Measurements from ENCODE around the gene PIWIL1.

GRCh38 chr12:130369816-130370215, 32.1 kb downstream of the PIWIL1 start:
- TF ChIP-seq CTCF (IDR thresholded peaks at IDR 0.05): no peak
- TF ChIP-seq EP300 (IDR thresholded peaks at IDR 0.05): no peak
- TF ChIP-seq POLR2AphosphoS5 (IDR thresholded peaks at IDR 0.05): no peak

Data from upper lobe of left lung (tissue), 4 donors.